Caco-2 (cell line): ENCODE data around the gene BDH1. TPM values are rescaled to one million over a fixed set of nuclear protein-coding genes. Genes with fewer than 3 reads are reported as not detected.
"Not testable (repeated sequence)": the region's sequence is repeated elsewhere in the genome, so short reads cannot be mapped to it uniquely, and the experiment has no call there.

Experiments
- BruUV-seq: library from RNA; stranded (reverse); fragments of 400-500 nt; replicated peaks from 2 replicates; lab custom pipeline; 2021; lab: Mats Ljungman, UMichigan
- CTCF ChIA-PET: fragments of 300-600 bp; sonication (Branson Sonifier 250); formaldehyde crosslinking; loops from one replicate; lab custom pipeline; 2022; ENCODE audit warnings: antibody characterized with exemption; lab: Charles Lee
- POLR2A ChIA-PET: fragments of 300-600 bp; sonication (Branson Sonifier 250); formaldehyde crosslinking; loops from one replicate; lab custom pipeline; 2022; ENCODE audit warnings: antibody characterized with exemption; lab: Charles Lee
- DNase-seq, 2 experiments: peaks; one replicate each; pipeline versions ENCODE4 v3.0.0 to v3.0.0-alpha.2; 2020 to 2022
- H3K27me3 ChIP-seq: replicated peaks from 2 replicates; pipeline ENCODE4 v1.6.0; 2011; ENCODE audit warnings: low read length; ENCODE audit not compliant: control insufficient read depth, insufficient read depth
- H3K36me3 ChIP-seq: 2 replicates; pipeline ENCODE4 v1.5.1; 2011; ENCODE audit warnings: low read length; ENCODE audit not compliant: control insufficient read depth, insufficient read depth
- H3K4me1 ChIP-seq: fragments of 250-450 bp; sonication (Bioruptor Pico); 2 replicates; pipeline ENCODE4 v1.5.1; 2020; ENCODE audit warnings: mild to moderate bottlenecking
- H3K4me3 ChIP-seq: 2 replicates; pipeline ENCODE4 v1.5.1; 2011; ENCODE audit warnings: low read depth, mild to moderate bottlenecking, control low read depth, low read length
- H3K9me3 ChIP-seq: fragments of 250-450 bp; sonication (Bioruptor Pico); 2 replicates; pipeline ENCODE4 v1.5.1; 2020; ENCODE audit warnings: mild to moderate bottlenecking, moderate library complexity
- H3K27ac Mint-ChIP-seq: one replicate; pipeline ENCODE4 v1.8.0; 2022; ENCODE audit warnings: mixed read lengths; ENCODE audit not compliant: unreplicated experiment
- H3K27me3 Mint-ChIP-seq: one replicate; pipeline ENCODE4 v1.8.0; 2022; ENCODE audit warnings: mixed read lengths; ENCODE audit not compliant: insufficient read depth, unreplicated experiment
- H3K36me3 Mint-ChIP-seq: one replicate; pipeline ENCODE4 v1.8.0; 2022; ENCODE audit warnings: mild to moderate bottlenecking, mixed read lengths; ENCODE audit not compliant: insufficient read depth, unreplicated experiment
- H3K4me1 Mint-ChIP-seq: one replicate; pipeline ENCODE4 v1.8.0; 2022; ENCODE audit warnings: low read depth, mixed read lengths; ENCODE audit not compliant: unreplicated experiment
- H3K4me3 Mint-ChIP-seq: one replicate; pipeline ENCODE4 v1.8.0; 2022; ENCODE audit warnings: mild to moderate bottlenecking, moderate library complexity, mixed read lengths; ENCODE audit not compliant: unreplicated experiment
- H3K9me3 Mint-ChIP-seq: one replicate; pipeline ENCODE4 v1.8.0; 2022; ENCODE audit warnings: mixed read lengths; ENCODE audit not compliant: unreplicated experiment
- intact Hi-C: fragments of 100-400 bp; cut with micrococcal nuclease; formaldehyde crosslinking; loops from one replicate; pipeline ENCODE4 v1.10.0; 2022; ENCODE audit not compliant: unreplicated experiment
- total RNA-seq: library from RNA; stranded (reverse); gene quantifications from 2 replicates; pipeline ENCODE4 v1.2.3, GENCODE V29; 2022
- TF ChIP-seq, protein P1 (sequence below), 2 experiments: fragments of 200-600 bp in 1 of 2; IDR thresholded peaks; 1 replicate in 1 of 2; 2 replicates in 1 of 2; pipeline versions ENCODE4 v1.5.1 to v1.8.0; 2011 to 2022; ENCODE audit warnings: antibody characterized with exemption in 1 of 2, control low read depth in 1 of 2, inconsistent platforms in 1 of 2, low read depth in 1 of 2, low read length in 1 of 2, mild to moderate bottlenecking in 1 of 2, moderate library complexity in 1 of 2; ENCODE audit not compliant: insufficient read depth in 1 of 2, severe bottlenecking in 1 of 2, unreplicated experiment in 1 of 2

The BDH1 gene
- total RNA-seq, 1 experiment from 2014 or later, result 41.8 TPM

DNA sequence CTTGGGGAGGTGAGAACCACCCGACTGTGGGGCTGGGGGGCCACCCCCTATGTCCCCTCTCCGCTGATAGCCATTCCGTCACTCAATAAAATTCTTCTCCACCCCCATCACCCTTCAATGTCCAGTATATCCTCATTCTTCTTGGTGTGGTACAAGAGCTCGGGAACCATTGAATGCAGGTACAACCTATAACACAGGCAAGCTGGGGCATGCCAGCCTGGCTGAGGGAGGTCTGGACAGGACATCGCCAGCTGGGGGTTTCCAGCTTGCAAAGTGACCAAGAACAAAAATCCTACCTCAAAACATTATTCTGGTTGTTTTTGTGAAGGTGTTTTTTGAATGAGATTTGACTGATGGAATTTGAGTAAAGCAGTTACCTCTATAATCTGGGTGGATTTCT lies 19.6 kb upstream of the BDH1 start:
- no peaks in the 10 kb centered on the region for H3K27me3 Mint-ChIP-seq
- peaks cover 12% of the 10 kb centered on the region for H3K9me3 Mint-ChIP-seq
- H3K4me3 Mint-ChIP-seq, result no peak overlapping the region
- TF ChIP-seq, protein P1, sequence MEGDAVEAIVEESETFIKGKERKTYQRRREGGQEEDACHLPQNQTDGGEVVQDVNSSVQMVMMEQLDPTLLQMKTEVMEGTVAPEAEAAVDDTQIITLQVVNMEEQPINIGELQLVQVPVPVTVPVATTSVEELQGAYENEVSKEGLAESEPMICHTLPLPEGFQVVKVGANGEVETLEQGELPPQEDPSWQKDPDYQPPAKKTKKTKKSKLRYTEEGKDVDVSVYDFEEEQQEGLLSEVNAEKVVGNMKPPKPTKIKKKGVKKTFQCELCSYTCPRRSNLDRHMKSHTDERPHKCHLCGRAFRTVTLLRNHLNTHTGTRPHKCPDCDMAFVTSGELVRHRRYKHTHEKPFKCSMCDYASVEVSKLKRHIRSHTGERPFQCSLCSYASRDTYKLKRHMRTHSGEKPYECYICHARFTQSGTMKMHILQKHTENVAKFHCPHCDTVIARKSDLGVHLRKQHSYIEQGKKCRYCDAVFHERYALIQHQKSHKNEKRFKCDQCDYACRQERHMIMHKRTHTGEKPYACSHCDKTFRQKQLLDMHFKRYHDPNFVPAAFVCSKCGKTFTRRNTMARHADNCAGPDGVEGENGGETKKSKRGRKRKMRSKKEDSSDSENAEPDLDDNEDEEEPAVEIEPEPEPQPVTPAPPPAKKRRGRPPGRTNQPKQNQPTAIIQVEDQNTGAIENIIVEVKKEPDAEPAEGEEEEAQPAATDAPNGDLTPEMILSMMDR (IDR thresholded peaks at IDR 0.05; ENCODE audit: insufficient read depth in 1 of 2, low read depth in 1 of 2, low read length in 1 of 2, severe bottlenecking in 1 of 2, unreplicated experiment in 1 of 2), result no peak
- no peak for DNase-seq
- no peak overlapping the region for H3K27ac Mint-ChIP-seq
- ChIA-PET CTCF (no interaction called here), POLR2A (no interaction called here)
- Histone ChIP-seq H3K9me3 (peaks cover 16% of the 10 kb centered on the region), H3K36me3 (no peaks in the 10 kb centered on the region; the same call in 1 of the 2 replicates), H3K4me1 (peaks cover 59% of the 10 kb centered on the region), H3K4me3 (no peak overlapping the region), H3K27me3 (no peaks in the 10 kb centered on the region)
- intact Hi-C loops, result no loop called here
- BruUV-seq, result no TSS peak
- H3K4me1 Mint-ChIP-seq, result peaks cover 29% of the 10 kb centered on the region
- H3K36me3 Mint-ChIP-seq, result peaks cover 11% of the 10 kb centered on the region

GRCh38 chr3:197574396-197574991 lies 18.7 kb upstream of the BDH1 start:
- H3K4me3 Mint-ChIP-seq, BruUV-seq, H3K27me3 ChIP-seq, POLR2A ChIA-PET, H3K9me3 Mint-ChIP-seq, H3K36me3 ChIP-seq, DNase-seq, H3K4me3 ChIP-seq, H3K27me3 Mint-ChIP-seq, intact Hi-C loops: not testable (repeated sequence)
- Mint-ChIP-seq H3K36me3 (peaks cover 11% of the 10 kb centered on the region), H3K4me1 (peaks cover 29% of the 10 kb centered on the region), H3K27ac (peak overlapping the region; percentile 42)
- CTCF ChIA-PET, result interaction anchor here (1.3 kb wide), 1 partner anchor 25 kb away, joined by 3 read pairs; no protein-coding TSS in a partner anchor
- peaks cover 18% of the 10 kb centered on the region for H3K9me3 ChIP-seq
- H3K4me1 ChIP-seq, result peaks cover 59% of the 10 kb centered on the region

GRCh38 chr3:197573048-197573767 lies 17.4 kb upstream of the BDH1 start:
- H3K36me3 ChIP-seq, result no peaks in the 10 kb centered on the region; the same call in 1 of the 2 replicates
- ChIA-PET POLR2A (no interaction called here), CTCF (interaction anchor here (1.3 kb wide), 1 partner anchor 26 kb away, joined by 4 read pairs; no protein-coding TSS in a partner anchor)
- no peaks in the 10 kb centered on the region for H3K9me3 Mint-ChIP-seq
- no peaks in the 10 kb centered on the region for H3K27me3 ChIP-seq
- DNase-seq, result no peak
- TF ChIP-seq, protein P1 (IDR thresholded peaks at IDR 0.05; ENCODE audit: insufficient read depth in 1 of 2, low read depth in 1 of 2, low read length in 1 of 2, severe bottlenecking in 1 of 2, unreplicated experiment in 1 of 2), result no peak
- H3K9me3 ChIP-seq, result peaks cover 18% of the 10 kb centered on the region
- H3K36me3 Mint-ChIP-seq, result peaks cover 11% of the 10 kb centered on the region
- peaks cover 59% of the 10 kb centered on the region for H3K4me1 ChIP-seq
- no peak overlapping the region for H3K4me3 ChIP-seq
- no peaks in the 10 kb centered on the region for H3K27me3 Mint-ChIP-seq
- peak overlapping the region; percentile 51 for H3K27ac Mint-ChIP-seq
- peaks cover 29% of the 10 kb centered on the region for H3K4me1 Mint-ChIP-seq
- no peak overlapping the region for H3K4me3 Mint-ChIP-seq
- intact Hi-C loops, result loop anchor here (1.0 to 2.0 kb wide), 2 partner anchors 18 to 24 kb away; partner anchors contain the start of gene BDH1
- BruUV-seq, result no TSS peak

- H3K27me3 Mint-ChIP-seq, H3K36me3 Mint-ChIP-seq, DNase-seq, H3K27me3 ChIP-seq, POLR2A ChIA-PET, H3K4me3 ChIP-seq, H3K9me3 Mint-ChIP-seq, H3K27ac Mint-ChIP-seq, H3K36me3 ChIP-seq, H3K4me3 Mint-ChIP-seq, BruUV-seq: not testable (repeated sequence)
- peaks cover 29% of the 10 kb centered on the region for H3K4me1 Mint-ChIP-seq
- Histone ChIP-seq H3K4me1 (peaks cover 55% of the 10 kb centered on the region), H3K9me3 (peaks cover 18% of the 10 kb centered on the region)
- intact Hi-C loops, result loop anchor here (2.0 kb wide), 1 partner anchor 17 kb away; the partner anchor contains the start of gene BDH1
- CTCF ChIA-PET, result interaction anchor here (1.3 kb wide), 1 partner anchor 27 kb away, joined by 4 read pairs; no protein-coding TSS in a partner anchor
These were observed 16.1 kb upstream of the BDH1 start for GRCh38 chr3:197571880-197572172.

- H3K27me3 ChIP-seq, H3K9me3 Mint-ChIP-seq, intact Hi-C loops, H3K36me3 ChIP-seq, DNase-seq, H3K27ac Mint-ChIP-seq, H3K4me3 Mint-ChIP-seq, POLR2A ChIA-PET, BruUV-seq, H3K4me3 ChIP-seq, H3K36me3 Mint-ChIP-seq, H3K27me3 Mint-ChIP-seq: not testable (repeated sequence)
- Histone ChIP-seq H3K9me3 (peaks cover 18% of the 10 kb centered on the region), H3K4me1 (peaks cover 52% of the 10 kb centered on the region)
- H3K4me1 Mint-ChIP-seq, result peaks cover 29% of the 10 kb centered on the region
- CTCF ChIA-PET, result interaction anchor here (1.3 kb wide), 1 partner anchor 28 kb away, joined by 4 read pairs; no protein-coding TSS in a partner anchor
These were observed 15.5 kb upstream of the BDH1 start for GRCh38 chr3:197571074-197571879.
